T-cell (primary cell): ENCODE measurements around the gene ITGAE. TPM values are rescaled to one million over a fixed set of nuclear protein-coding genes. Genes with fewer than 3 reads are reported as not detected.

Experiments used
- ATAC-seq, 4 experiments: fragments of 200-7000 bp in 3 of 4; fragments of 150-1000 bp in 1 of 4; cut with Tn5 transposase; replicated peaks in 1 of 4; 1 replicate in 3 of 4; 2 replicates in 1 of 4; pipeline ENCODE4 v1.10.0; 2021; ENCODE audit warnings: moderate library complexity in 3 of 4, mild to moderate bottlenecking in 2 of 4, moderate number of reproducible peaks in 1 of 4
- CTCF ChIA-PET, 2 donors: fragments of 300-600 bp; sonication (Branson Sonifier 250); formaldehyde crosslinking; loops; one replicate each; lab custom pipeline; 2022; ENCODE audit warnings: antibody characterized with exemption in 2 of 2; lab: Charles Lee
- POLR2A ChIA-PET, 2 donors: fragments of 300-600 bp; sonication (Branson Sonifier 250); formaldehyde crosslinking; loops; one replicate each; lab custom pipeline; 2022; ENCODE audit warnings: antibody characterized with exemption in 2 of 2; lab: Charles Lee
- DNase-seq, 35 experiments: peaks; one replicate each; pipeline versions ENCODE4 v3.0.0 to v3.0.0-alpha.2; 2013 to 2023
- H3K27ac ChIP-seq: one replicate; pipeline ENCODE4 v1.5.1; 2013; ENCODE audit warnings: low read length
- H3K27me3 ChIP-seq, 2 experiments: replicated peaks in 1 of 2; 1 replicate in 1 of 2; 2 replicates in 1 of 2; pipeline versions ENCODE4 v1.6.1 to v1.7.0; 2013; ENCODE audit warnings: low read length in 1 of 2, mixed read lengths in 1 of 2; ENCODE audit not compliant: control insufficient read depth in 2 of 2, insufficient read depth in 2 of 2; ENCODE audit errors: extremely low read depth in 1 of 2
- H3K36me3 ChIP-seq, 2 donors: 1 replicate in 1 of 2; 2 replicates in 1 of 2; pipeline versions ENCODE4 v1.6.1 to v1.7.0; 2013; ENCODE audit warnings: low read length in 1 of 2; ENCODE audit not compliant: control insufficient read depth in 2 of 2, insufficient read depth in 1 of 2; ENCODE audit errors: extremely low read depth in 1 of 2
- H3K4me1 ChIP-seq, 2 experiments: 1 replicate in 1 of 2; 2 replicates in 1 of 2; pipeline versions ENCODE4 v1.6.1 to v1.7.0; 2013; ENCODE audit warnings: low read length in 2 of 2, mixed read lengths in 1 of 2; ENCODE audit not compliant: insufficient read depth in 2 of 2, control insufficient read depth in 1 of 2; ENCODE audit errors: extremely low read depth in 1 of 2
- H3K4me3 ChIP-seq, 2 donors: 1 replicate in 1 of 2; 2 replicates in 1 of 2; pipeline versions ENCODE4 v1.5.1 to v1.7.0; 2013; ENCODE audit warnings: mild to moderate bottlenecking in 2 of 2, low read length in 1 of 2, moderate library complexity in 1 of 2; ENCODE audit not compliant: control insufficient read depth in 1 of 2; ENCODE audit errors: extremely low read depth in 1 of 2
- H3K9me3 ChIP-seq: 2 replicates; pipeline ENCODE4 v1.7.0; 2013
- H3K27ac Mint-ChIP-seq, 2 donors: one replicate each; pipeline ENCODE4 v1.8.0; 2020 to 2021; ENCODE audit warnings: mild to moderate bottlenecking in 2 of 2, mixed read lengths in 2 of 2
- H3K27me3 Mint-ChIP-seq, 2 donors: one replicate each; pipeline ENCODE4 v1.8.0; 2021 to 2022; ENCODE audit warnings: mixed read lengths in 2 of 2
- H3K36me3 Mint-ChIP-seq: one replicate; pipeline ENCODE4 v1.8.0; 2021; ENCODE audit warnings: mixed read lengths
- H3K4me1 Mint-ChIP-seq, 3 donors: one replicate each; pipeline ENCODE4 v1.8.0; 2020 to 2022; ENCODE audit warnings: mixed read lengths in 3 of 3, mild to moderate bottlenecking in 1 of 3
- H3K4me3 Mint-ChIP-seq, 3 donors: one replicate each; pipeline ENCODE4 v1.8.0; 2020 to 2022; ENCODE audit warnings: mild to moderate bottlenecking in 3 of 3, mixed read lengths in 3 of 3, moderate library complexity in 3 of 3
- H3K9me3 Mint-ChIP-seq, 3 donors: one replicate each; pipeline ENCODE4 v1.8.0; 2020 to 2022; ENCODE audit warnings: mixed read lengths in 3 of 3
- WGBS: methylation state at CpG from one replicate; pipeline ENCODE4 v1.1.5; 2013; ENCODE audit warnings: missing lambda C conversion rate; ENCODE audit not compliant: insufficient coverage; 5-methylcytosine and 5-hydroxymethylcytosine counted together
- total RNA-seq, 35 experiments: library from RNA in 6 of 35; stranded (reverse) in 6 of 35; fragments of 120-200 nt in 1 of 35; gene quantifications; one replicate each; pipeline versions ENCODE4 v1.2.1 to v1.2.4 and lab custom pipeline; 2013 to 2026

The ITGAE gene
- total RNA-seq, 5 donors from 2014 or later (not counting 1 experiment from before 2014, with no cell fraction given) = 13.0 to 40.0 (median 25.2) TPM

DNA sequence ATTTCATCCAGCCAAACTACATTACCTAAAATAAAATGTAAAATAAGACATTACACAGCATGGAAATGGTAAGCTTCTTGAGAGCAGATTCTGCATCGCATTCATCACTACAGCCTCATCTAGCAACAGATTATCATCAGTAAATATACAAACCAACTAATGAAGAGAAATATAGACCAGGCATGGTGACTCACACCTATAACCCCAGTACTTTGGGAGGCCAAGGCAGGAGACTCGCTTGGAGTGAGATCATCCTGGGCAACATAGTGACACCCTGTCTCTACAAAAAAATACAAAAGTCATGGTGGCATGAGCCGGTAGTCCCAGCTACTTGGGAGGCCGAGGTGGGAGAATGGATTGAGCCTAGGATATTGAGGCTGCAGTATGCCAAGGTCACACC lies 25.2 kb upstream of the ITGAE start:
- Histone ChIP-seq H3K27me3 (no peaks in the 10 kb centered on the region), H3K4me1 (no peaks in the 10 kb centered on the region), H3K4me3 (no peak overlapping the region), H3K27ac (no peak overlapping the region), H3K9me3 (no peaks in the 10 kb centered on the region), H3K36me3 (peaks cover 3 to 64% of the 10 kb centered on the region in 2 donors)
- ATAC-seq = no peak
- H3K4me1 Mint-ChIP-seq = peaks cover 3 to 8% (median 7%) of the 10 kb centered on the region in 3 donors
- H3K9me3 Mint-ChIP-seq = no peaks in the 10 kb centered on the region
- H3K27ac Mint-ChIP-seq = no peak overlapping the region
- WGBS = 100% methylated on average over 1 of the region's 4 CpGs
- H3K4me3 Mint-ChIP-seq = no peak overlapping the region
- no peaks in the 10 kb centered on the region for H3K27me3 Mint-ChIP-seq
- CTCF ChIA-PET = interaction anchor here (0.6 to 6.2 kb wide), 7 partner anchors 11 to 1059 kb away, joined by 3 to 109 read pairs (median 5); no protein-coding TSS in a partner anchor
- no peak for DNase-seq
- POLR2A ChIA-PET = no interaction called here
- peaks cover 60% of the 10 kb centered on the region for H3K36me3 Mint-ChIP-seq

DNA sequence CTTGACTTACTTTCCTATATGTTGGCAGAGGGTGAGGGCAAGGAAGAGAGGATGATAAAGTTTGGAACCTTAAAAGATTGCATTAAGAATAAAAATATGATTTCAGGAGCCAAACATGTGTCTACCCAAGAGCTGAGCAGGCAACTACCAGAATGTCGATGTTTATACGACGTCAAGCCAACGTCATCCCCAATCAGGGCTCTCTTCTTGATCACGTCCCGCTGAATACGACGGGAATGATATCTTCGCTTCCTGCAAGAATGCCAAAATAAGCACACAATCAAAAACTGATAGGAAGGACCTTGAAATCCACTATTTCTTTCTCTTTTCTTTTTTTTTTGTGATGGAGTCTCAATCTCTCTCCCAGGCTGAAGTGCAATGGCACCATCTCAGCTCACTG lies 20.1 kb upstream of the ITGAE start:
- ATAC-seq = no peak
- Histone ChIP-seq H3K27me3 (no peaks in the 10 kb centered on the region), H3K9me3 (no peaks in the 10 kb centered on the region), H3K36me3 (peaks cover 13 to 74% of the 10 kb centered on the region in 2 donors), H3K4me1 (no peaks in the 10 kb centered on the region), H3K4me3 (no peak overlapping the region), H3K27ac (no peak overlapping the region)
- Mint-ChIP-seq H3K27ac (no peak overlapping the region), H3K36me3 (peaks cover 59% of the 10 kb centered on the region), H3K9me3 (no peaks in the 10 kb centered on the region), H3K4me1 (peaks cover 0 to 2% (median 0%) of the 10 kb centered on the region in 3 donors), H3K4me3 (no peak overlapping the region), H3K27me3 (no peaks in the 10 kb centered on the region)
- POLR2A ChIA-PET = no interaction called here
- no peak for DNase-seq
- 97% methylated on average over 4 of the region's 9 CpGs for WGBS
- CTCF ChIA-PET = interaction anchor here in 1 of 2 donors (0.6 kb wide), 1 partner anchor 995 kb away, joined by 5 read pairs; no protein-coding TSS in a partner anchor

DNA sequence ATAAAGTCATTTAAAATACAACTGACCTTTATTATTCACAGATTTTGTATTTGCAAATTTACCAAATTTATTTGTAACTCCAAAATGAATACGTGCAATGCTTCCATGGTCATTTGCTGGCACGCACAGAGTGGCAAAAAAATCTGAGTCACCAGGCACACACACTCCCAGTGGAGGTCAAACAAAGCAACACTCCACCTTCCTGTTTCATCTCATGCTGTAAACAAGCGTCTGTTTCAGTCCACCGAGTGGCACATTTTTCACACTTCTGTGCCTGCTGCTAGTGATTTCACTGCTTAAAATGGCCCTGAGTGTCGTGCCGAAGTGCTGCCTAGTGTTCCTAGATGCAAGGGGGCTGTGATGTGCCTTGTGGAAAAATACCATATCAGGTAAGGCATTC lies 17.8 kb upstream of the ITGAE start:
- H3K9me3 Mint-ChIP-seq = no peaks in the 10 kb centered on the region
- no peak overlapping the region for H3K4me3 ChIP-seq
- H3K4me3 Mint-ChIP-seq = no peak overlapping the region
- H3K27me3 Mint-ChIP-seq = no peaks in the 10 kb centered on the region
- no peak for ATAC-seq
- WGBS = 94% methylated on average over 6 of the region's 6 CpGs
- no peak for DNase-seq
- ChIA-PET CTCF (no interaction called here), POLR2A (no interaction called here)
- no peaks in the 10 kb centered on the region for H3K4me1 Mint-ChIP-seq
- no peaks in the 10 kb centered on the region for H3K4me1 ChIP-seq
- no peaks in the 10 kb centered on the region for H3K27me3 ChIP-seq
- H3K36me3 Mint-ChIP-seq = peaks cover 59% of the 10 kb centered on the region
- H3K27ac ChIP-seq = no peak overlapping the region
- H3K27ac Mint-ChIP-seq = peak overlapping the region in 1 of 2 donors; percentile 16
- no peaks in the 10 kb centered on the region for H3K9me3 ChIP-seq
- H3K36me3 ChIP-seq = peaks cover 17 to 83% of the 10 kb centered on the region in 2 donors

DNA sequence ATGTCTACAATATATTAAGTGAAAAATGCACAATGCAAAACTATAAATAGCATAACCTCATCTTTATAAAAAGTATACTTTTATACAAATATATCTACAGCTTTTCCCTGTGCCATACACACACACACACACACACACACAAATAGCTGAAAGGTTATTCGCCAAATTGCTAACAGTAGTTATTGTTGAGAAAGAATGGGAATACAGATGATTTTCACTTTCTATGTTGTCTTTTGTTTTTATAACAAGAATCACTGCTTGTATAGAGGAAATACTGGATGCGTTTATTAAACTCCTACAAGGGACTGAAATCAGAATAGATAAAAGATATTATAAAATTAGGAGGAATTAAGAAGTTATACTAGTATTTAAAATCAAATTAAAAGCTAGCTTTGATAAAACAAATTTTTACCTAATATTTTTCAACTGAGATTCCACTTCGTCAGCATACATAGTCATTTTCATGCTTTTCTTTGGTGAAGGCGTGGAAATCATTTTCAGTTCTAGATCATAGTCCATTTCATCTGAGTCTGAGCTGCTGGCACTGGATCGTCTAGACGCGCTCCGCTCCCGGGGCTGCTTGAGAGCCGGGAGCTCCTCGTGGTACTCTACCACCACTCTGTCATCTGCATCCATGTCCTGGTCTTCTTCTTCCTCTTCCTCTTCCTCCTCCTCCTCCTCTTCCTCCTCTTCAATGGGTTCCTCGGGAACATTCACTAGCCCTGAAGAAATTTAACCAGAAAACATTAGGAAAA lies 17.0 kb upstream of the ITGAE start:
- Histone ChIP-seq H3K9me3 (no peaks in the 10 kb centered on the region), H3K4me3 (no peak overlapping the region), H3K4me1 (no peaks in the 10 kb centered on the region), H3K36me3 (peaks cover 22 to 82% of the 10 kb centered on the region in 2 donors), H3K27ac (no peak overlapping the region), H3K27me3 (no peaks in the 10 kb centered on the region)
- ChIA-PET POLR2A (no interaction called here), CTCF (interaction anchor here in 1 of 2 donors (1.2 kb wide), 1 partner anchor 79 kb away, joined by 4 read pairs; no protein-coding TSS in a partner anchor)
- DNase-seq (no peak), ATAC-seq (no peak)
- H3K4me1 Mint-ChIP-seq = no peaks in the 10 kb centered on the region
- WGBS = 97% methylated on average over 10 of the region's 12 CpGs
- no peak overlapping the region for H3K4me3 Mint-ChIP-seq
- no peaks in the 10 kb centered on the region for H3K27me3 Mint-ChIP-seq
- H3K9me3 Mint-ChIP-seq = no peaks in the 10 kb centered on the region
- peaks cover 59% of the 10 kb centered on the region for H3K36me3 Mint-ChIP-seq
- no peak overlapping the region for H3K27ac Mint-ChIP-seq

DNA sequence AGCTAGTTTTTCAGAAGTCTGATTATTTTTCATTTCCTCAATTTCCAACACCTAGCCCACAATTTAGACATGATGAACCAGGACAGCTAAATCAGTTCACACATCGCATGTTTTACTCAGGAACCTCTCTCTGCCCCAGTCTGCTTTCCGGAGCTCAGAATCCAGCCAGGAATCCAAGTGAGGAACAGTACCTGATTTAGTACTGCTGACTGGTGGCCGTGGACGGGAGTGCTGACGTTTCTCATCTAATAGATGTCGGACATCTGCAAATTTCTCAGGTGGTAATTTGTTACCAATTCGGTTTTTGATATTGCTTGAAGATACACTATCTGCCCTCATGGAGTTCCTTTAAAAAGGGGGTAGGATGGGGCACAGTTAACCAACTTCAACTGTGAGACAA lies 14.9 kb upstream of the ITGAE start:
- ChIA-PET POLR2A (interaction anchor here in 1 of 2 donors (0.6 kb wide), 1 partner anchor 9 kb away, joined by 6 read pairs; no protein-coding TSS in a partner anchor), CTCF (interaction anchor here in 1 of 2 donors (0.6 kb wide), 1 partner anchor 61 kb away, joined by 5 read pairs; no protein-coding TSS in a partner anchor)
- Histone ChIP-seq H3K9me3 (no peaks in the 10 kb centered on the region), H3K4me3 (no peak overlapping the region), H3K4me1 (no peaks in the 10 kb centered on the region), H3K36me3 (peaks cover 22 to 83% of the 10 kb centered on the region in 2 donors), H3K27ac (no peak overlapping the region), H3K27me3 (no peaks in the 10 kb centered on the region)
- H3K27ac Mint-ChIP-seq = no peak overlapping the region
- H3K36me3 Mint-ChIP-seq = peaks cover 57% of the 10 kb centered on the region
- ATAC-seq (no peak), DNase-seq (no peak)
- no peaks in the 10 kb centered on the region for H3K4me1 Mint-ChIP-seq
- 96% methylated on average over 5 of the region's 7 CpGs for WGBS
- no peaks in the 10 kb centered on the region for H3K9me3 Mint-ChIP-seq
- no peaks in the 10 kb centered on the region for H3K27me3 Mint-ChIP-seq
- H3K4me3 Mint-ChIP-seq = no peak overlapping the region

DNA sequence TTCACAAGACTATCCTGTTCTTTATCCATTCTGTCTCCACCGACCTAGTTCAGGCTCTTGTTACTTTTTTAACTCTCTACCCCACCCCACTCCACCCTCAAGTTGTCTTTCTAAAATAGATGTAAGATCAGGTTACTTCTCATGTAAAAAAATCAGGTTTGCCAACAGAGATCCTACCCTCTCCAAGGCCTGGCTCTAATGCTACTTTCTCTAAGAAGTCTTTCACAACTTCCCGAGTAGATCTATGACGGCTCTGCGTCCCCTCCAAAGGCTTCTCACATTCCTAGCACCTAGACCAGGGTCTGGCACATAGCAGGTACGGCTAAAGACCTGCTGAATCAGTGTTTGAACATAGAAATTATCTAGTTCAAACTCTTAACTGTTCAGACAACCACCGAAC lies 14.1 kb upstream of the ITGAE start:
- Mint-ChIP-seq H3K9me3 (no peaks in the 10 kb centered on the region), H3K27ac (no peak overlapping the region), H3K36me3 (peaks cover 55% of the 10 kb centered on the region), H3K4me3 (no peak overlapping the region), H3K4me1 (no peaks in the 10 kb centered on the region), H3K27me3 (no peaks in the 10 kb centered on the region)
- POLR2A ChIA-PET = no interaction called here
- H3K27me3 ChIP-seq = no peaks in the 10 kb centered on the region
- H3K9me3 ChIP-seq = no peaks in the 10 kb centered on the region
- H3K36me3 ChIP-seq = peaks cover 22 to 85% of the 10 kb centered on the region in 2 donors
- ATAC-seq (no peak), DNase-seq (no peak)
- no peak overlapping the region for H3K4me3 ChIP-seq
- WGBS = 100% methylated on average over 3 of the region's 6 CpGs
- no peaks in the 10 kb centered on the region for H3K4me1 ChIP-seq
- CTCF ChIA-PET = interaction anchor here in 1 of 2 donors (1.0 kb wide), 1 partner anchor 31 kb away, joined by 8 read pairs; the partner anchor contains the start of gene NCBP3
- no peak overlapping the region for H3K27ac ChIP-seq
